GM12874 (cell line): Measurements from ENCODE around the gene MRPL10.

Experiments used
- CTCF ChIP-seq: IDR thresholded peaks from 2 replicates; pipeline ENCODE4 v1.5.1; 2011; ENCODE audit warnings: low read depth, mild to moderate bottlenecking, control low read depth, low read length, moderate library complexity; ENCODE audit not compliant: insufficient read depth

The MRPL10 gene

GRCh38 chr17:47831003-47831933, at the start of gene MRPL10, which contains the start of gene LRRC46:
Gene MRPL10, minus strand, starts transcription at chr17:47831541. Its CDS starts 30 bp downstream, at chr17:47831511.
Gene LRRC46, plus strand, starts transcription at chr17:47831670. Its CDS starts 320 bp downstream, at chr17:47831990.
- peak; percentile 31 for TF ChIP-seq CTCF

GRCh38 chr17:47879776-47880454, 48.6 kb upstream of the MRPL10 start:
- TF ChIP-seq CTCF: no peak

GRCh38 chr17:47879028-47879585, 47.8 kb upstream of the MRPL10 start:
- TF ChIP-seq CTCF: no peak

DNA sequence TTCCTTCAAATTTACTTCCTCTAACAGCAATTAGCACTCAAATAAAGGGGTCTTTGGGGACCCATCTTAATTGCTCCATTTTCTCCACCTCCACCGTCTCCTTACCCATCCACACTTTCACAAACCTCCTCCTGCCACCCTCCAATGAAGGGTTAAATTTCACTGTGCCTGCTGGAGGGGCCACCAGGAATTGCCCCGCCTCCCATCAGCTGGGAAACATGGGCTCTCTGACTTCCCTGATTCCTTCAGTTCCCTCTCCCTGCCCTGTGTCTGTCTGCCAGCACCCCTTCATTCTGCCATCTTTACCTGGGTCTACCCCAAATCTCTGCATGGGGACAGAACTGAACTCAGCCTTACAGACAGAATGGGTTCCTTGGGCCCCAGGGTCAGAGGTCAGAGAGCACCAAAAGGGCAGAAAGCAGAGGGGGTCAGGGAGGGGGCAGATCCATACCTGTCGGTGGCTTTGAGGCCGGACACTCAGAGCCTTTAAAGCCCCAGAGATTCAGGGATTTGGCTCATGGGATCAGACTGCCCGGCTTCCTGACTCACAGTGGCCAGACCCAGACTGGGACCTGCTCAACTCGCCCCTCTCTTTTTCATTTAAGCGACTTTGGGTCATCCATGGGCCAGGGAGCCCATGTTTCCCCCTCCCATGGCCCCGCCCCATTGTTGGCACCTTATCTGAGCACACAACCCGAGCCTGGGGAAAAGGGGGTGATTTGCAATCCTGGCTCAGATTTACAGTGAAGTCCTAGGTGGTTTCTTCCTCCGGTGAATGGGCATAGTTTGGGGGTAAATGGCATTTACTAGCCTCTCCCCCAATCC, 47.1 kb upstream of the MRPL10 start:
- no peak for TF ChIP-seq CTCF

DNA sequence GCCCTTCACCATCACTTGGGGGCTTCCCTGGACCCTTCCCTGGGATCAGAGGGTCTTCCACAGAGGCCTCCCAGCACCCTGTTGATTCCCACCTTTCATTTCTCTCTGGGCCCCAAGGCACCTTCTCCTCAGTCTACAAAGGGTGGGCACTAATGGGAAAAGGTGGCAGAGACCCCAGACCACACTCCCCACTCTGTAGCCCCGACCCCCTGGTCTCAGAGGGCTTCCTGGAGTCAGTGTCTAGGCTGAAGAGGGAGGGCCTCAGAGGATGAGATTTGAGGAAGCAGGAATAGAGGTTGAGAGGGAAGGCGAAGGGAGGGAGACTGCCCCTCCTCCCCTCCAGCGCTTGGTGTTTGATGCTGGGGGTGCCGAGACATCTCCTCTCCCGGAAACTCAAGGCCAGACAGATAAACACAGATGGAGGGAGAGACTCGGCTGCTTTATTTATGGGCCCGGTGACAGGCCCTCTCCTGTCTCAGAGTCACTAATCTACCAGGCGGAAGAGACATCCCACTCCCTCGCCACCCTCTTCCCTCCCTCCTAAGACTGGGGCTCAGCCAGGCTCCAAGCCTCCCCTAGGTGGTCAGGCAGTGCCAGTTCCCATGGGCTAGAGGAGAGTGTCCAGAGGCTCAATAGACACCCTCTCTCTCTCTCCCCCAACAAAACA, 46.2 kb upstream of the MRPL10 start:
- TF ChIP-seq CTCF: no peak

- no peak for TF ChIP-seq CTCF
Measured at GRCh38 chr17:47875011-47875985, 44.0 kb upstream of the MRPL10 start.
